ENCODE data around the gene AK2.

AK2 gene

GRCh38 chr1:33013791-33014190 lies 22.9 kb downstream of the AK2 start:
- TF ChIP-seq REST (IDR thresholded peaks at IDR 0.05; ENCODE audit: insufficient replicate concordance, low read depth): no peak
- TF ChIP-seq SPI1 (IDR thresholded peaks at IDR 0.05; ENCODE audit: borderline replicate concordance, low read depth): no peak
- TF ChIP-seq, protein P1, sequence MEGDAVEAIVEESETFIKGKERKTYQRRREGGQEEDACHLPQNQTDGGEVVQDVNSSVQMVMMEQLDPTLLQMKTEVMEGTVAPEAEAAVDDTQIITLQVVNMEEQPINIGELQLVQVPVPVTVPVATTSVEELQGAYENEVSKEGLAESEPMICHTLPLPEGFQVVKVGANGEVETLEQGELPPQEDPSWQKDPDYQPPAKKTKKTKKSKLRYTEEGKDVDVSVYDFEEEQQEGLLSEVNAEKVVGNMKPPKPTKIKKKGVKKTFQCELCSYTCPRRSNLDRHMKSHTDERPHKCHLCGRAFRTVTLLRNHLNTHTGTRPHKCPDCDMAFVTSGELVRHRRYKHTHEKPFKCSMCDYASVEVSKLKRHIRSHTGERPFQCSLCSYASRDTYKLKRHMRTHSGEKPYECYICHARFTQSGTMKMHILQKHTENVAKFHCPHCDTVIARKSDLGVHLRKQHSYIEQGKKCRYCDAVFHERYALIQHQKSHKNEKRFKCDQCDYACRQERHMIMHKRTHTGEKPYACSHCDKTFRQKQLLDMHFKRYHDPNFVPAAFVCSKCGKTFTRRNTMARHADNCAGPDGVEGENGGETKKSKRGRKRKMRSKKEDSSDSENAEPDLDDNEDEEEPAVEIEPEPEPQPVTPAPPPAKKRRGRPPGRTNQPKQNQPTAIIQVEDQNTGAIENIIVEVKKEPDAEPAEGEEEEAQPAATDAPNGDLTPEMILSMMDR (IDR thresholded peaks at IDR 0.05; ENCODE audit: insufficient read depth, low read length): no peak
- TF ChIP-seq GABPA (IDR thresholded peaks at IDR 0.05; ENCODE audit: low read depth): no peak
- no peak for TF ChIP-seq POLR2AphosphoS5 (IDR thresholded peaks at IDR 0.05; ENCODE audit: low read depth)
- no peak overlapping the region for H3K27ac ChIP-seq (replicated peaks)
- DNase-seq (ENCODE audit: low read depth in 1 of 2, low spot score in 1 of 2): no peak
- H3K4me3 ChIP-seq (replicated peaks; ENCODE audit: insufficient read depth, low read length): no peak overlapping the region
- H3K27me3 ChIP-seq (ENCODE audit: insufficient read depth, poor library complexity, severe bottlenecking): no peaks in the 10 kb centered on the region

DNA sequence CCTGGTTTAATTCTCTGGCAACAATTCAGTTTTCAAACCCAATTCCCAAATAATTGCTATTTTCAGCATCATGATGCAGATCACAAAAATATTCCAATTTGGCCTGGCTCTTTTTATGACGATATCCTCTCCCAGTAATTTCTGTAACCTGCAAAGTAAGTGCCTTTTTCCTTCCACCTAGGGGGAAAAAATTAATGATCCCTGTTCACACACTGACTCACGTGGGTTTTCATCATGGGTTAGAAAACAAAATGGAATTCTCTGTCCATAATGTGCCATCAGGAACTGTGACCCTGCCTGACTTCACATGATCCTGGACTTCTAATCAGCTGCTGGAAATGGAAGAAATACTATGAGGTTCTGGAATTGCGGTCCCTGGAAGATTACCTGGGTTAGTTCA lies 24.5 kb downstream of the AK2 start:
- DNase-seq (ENCODE audit: low read depth in 1 of 2, low spot score in 1 of 2): no peak
- H3K27me3 ChIP-seq (ENCODE audit: insufficient read depth, poor library complexity, severe bottlenecking): no peaks in the 10 kb centered on the region
- no peak overlapping the region for H3K27ac ChIP-seq (replicated peaks)
- TF ChIP-seq REST (IDR thresholded peaks at IDR 0.05; ENCODE audit: insufficient replicate concordance, low read depth) (no peak), POLR2AphosphoS5 (IDR thresholded peaks at IDR 0.05; ENCODE audit: low read depth) (no peak), GABPA (IDR thresholded peaks at IDR 0.05; ENCODE audit: low read depth) (no peak), SPI1 (IDR thresholded peaks at IDR 0.05; ENCODE audit: borderline replicate concordance, low read depth) (no peak)
- TF ChIP-seq, protein P1 (IDR thresholded peaks at IDR 0.05; ENCODE audit: insufficient read depth, low read length): no peak
- H3K4me3 ChIP-seq (replicated peaks; ENCODE audit: insufficient read depth, low read length): no peak overlapping the region

- no peak for TF ChIP-seq SPI1 (IDR thresholded peaks at IDR 0.05; ENCODE audit: borderline replicate concordance, low read depth)
- no peak for TF ChIP-seq REST (IDR thresholded peaks at IDR 0.05; ENCODE audit: insufficient replicate concordance, low read depth)
- no peak for TF ChIP-seq GABPA (IDR thresholded peaks at IDR 0.05; ENCODE audit: low read depth)
- TF ChIP-seq, protein P1 (IDR thresholded peaks at IDR 0.05; ENCODE audit: insufficient read depth, low read length): no peak
- TF ChIP-seq POLR2AphosphoS5 (IDR thresholded peaks at IDR 0.05; ENCODE audit: low read depth): no peak
- no peak overlapping the region for H3K27ac ChIP-seq (replicated peaks)
- no peaks in the 10 kb centered on the region for H3K27me3 ChIP-seq (ENCODE audit: insufficient read depth, poor library complexity, severe bottlenecking)
- no peak overlapping the region for H3K4me3 ChIP-seq (replicated peaks; ENCODE audit: insufficient read depth, low read length)
- DNase-seq (ENCODE audit: low read depth in 1 of 2, low spot score in 1 of 2): no peak
Observed at GRCh38 chr1:33010932-33011731, 25.6 kb downstream of the AK2 start.

All from HL-60 (cell line).